ENCODE results near the gene FBXO30. TPM values are rescaled to one million over a fixed set of nuclear protein-coding genes. Genes with fewer than 3 reads are reported as not detected.
A peak's percentile ranks its signal among the peaks of the same experiment; 100 is the strongest.

FBXO30 gene
- total and polyA plus RNA-seq, 2 donors, result 2.6 to 5.7 TPM

DNA sequence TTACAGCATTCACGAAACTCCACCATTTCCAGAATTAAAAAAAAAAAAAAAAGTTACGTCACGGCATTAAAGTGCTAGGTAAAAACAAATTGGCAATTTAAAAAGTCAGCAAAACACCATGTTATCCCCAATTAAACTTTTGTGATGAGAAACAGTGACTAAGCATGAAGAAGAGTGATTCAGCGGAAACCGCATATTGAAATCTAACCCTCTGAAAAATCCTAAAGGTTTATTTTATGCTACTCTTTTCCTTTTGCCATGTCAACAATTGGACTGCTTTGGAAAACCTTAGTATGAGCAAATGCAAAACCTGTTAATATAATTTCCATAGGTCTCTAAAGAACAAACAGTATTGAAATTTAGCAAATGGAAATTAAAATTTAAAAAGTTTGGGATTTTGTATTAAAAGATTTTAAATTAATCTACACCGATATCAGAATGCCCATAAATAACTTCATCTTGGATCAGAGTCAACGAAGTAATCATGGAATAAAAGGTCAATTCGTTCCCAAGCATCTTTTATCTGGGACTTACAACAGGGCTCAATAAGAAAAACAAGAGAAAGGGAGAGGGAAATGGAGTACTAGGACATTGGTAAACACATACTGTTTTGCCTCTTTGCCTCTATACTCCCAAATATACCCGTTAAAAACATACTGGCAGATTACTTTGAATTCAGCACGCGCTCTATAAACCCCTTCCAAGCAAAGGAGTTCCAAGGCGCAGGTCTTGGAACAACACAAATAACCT lies 1.1 kb downstream of the FBXO30 start:
- Histone ChIP-seq H3K36me3 (ENCODE audit: control insufficient read depth in 2 of 2, insufficient read depth in 2 of 2, low read length in 1 of 2) (no peaks in the 10 kb centered on the region), H3K27ac (ENCODE audit: low read depth in 1 of 2, low read length in 1 of 2) (peak overlapping the region in 1 of 2 donors; percentile 32), H3K9me3 (ENCODE audit: control insufficient read depth in 2 of 2, insufficient read depth in 1 of 2, low read length in 1 of 2) (no peaks in the 10 kb centered on the region), H3K4me1 (ENCODE audit: control insufficient read depth in 2 of 2, insufficient read depth in 2 of 2, low read length in 2 of 2) (peaks cover 0 to 7% of the 10 kb centered on the region in 2 donors), H3K27me3 (ENCODE audit: control insufficient read depth in 2 of 2, insufficient read depth in 1 of 2, low read length in 1 of 2) (no peaks in the 10 kb centered on the region), H3K4me3 (ENCODE audit: low read length in 2 of 2) (peak overlapping the region; percentile 86 to 95)
- WGBS, result 14% methylated on average over 12 of the region's 12 CpGs
- DNase-seq (ENCODE audit: low read depth in 6 of 9, low spot score in 9 of 9), result peak in 5 of 9 donors; percentile 26 to 64 (median 43)

GRCh38 chr6:145811741-145812140 lies 2.9 kb downstream of the FBXO30 start:
- peaks cover 0 to 7% of the 10 kb centered on the region in 2 donors for H3K4me1 ChIP-seq (ENCODE audit: control insufficient read depth in 2 of 2, insufficient read depth in 2 of 2, low read length in 2 of 2)
- no peak overlapping the region for H3K4me3 ChIP-seq (ENCODE audit: low read length in 2 of 2)
- no peak overlapping the region for H3K27ac ChIP-seq (ENCODE audit: low read depth in 1 of 2, low read length in 1 of 2)

DNA sequence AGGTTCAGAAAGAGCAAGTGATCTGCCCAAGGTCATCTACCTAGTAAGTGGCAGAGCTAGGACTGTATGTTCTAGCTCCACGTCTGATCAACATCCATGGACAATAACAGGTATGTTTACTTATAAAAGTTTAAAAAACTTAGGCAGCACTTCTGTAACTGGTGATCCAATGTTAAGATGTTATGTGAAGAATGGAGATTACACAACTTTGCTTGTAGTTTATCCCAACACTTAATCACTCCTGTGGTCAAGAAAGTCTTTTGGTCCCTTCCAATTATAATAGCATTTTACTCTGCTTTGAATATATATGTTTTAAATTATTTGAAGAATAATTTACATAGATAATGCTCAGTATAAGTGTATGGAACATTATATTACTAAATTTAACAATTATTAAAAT lies 4.8 kb downstream of the FBXO30 start:
- WGBS, result 98% methylated on average over 1 of the region's 1 CpG
- no peak for DNase-seq (ENCODE audit: low read depth in 6 of 9, low spot score in 9 of 9)
- Histone ChIP-seq H3K36me3 (ENCODE audit: control insufficient read depth in 2 of 2, insufficient read depth in 2 of 2, low read length in 1 of 2) (peaks cover 0 to 1% of the 10 kb centered on the region in 2 donors), H3K9me3 (ENCODE audit: control insufficient read depth in 2 of 2, insufficient read depth in 1 of 2, low read length in 1 of 2) (no peaks in the 10 kb centered on the region), H3K27me3 (ENCODE audit: control insufficient read depth in 2 of 2, insufficient read depth in 1 of 2, low read length in 1 of 2) (no peaks in the 10 kb centered on the region), H3K4me3 (ENCODE audit: low read length in 2 of 2) (no peak overlapping the region), H3K4me1 (ENCODE audit: control insufficient read depth in 2 of 2, insufficient read depth in 2 of 2, low read length in 2 of 2) (no peaks in the 10 kb centered on the region), H3K27ac (ENCODE audit: low read depth in 1 of 2, low read length in 1 of 2) (no peak overlapping the region)

More at GRCh38 chr6:145811741-145812140, 2.9 kb downstream of the FBXO30 start:
- WGBS, result 100% methylated on average over 1 of the region's 1 CpG
- no peaks in the 10 kb centered on the region for H3K27me3 ChIP-seq (ENCODE audit: control insufficient read depth in 2 of 2, insufficient read depth in 1 of 2, low read length in 1 of 2)
- no peaks in the 10 kb centered on the region for H3K36me3 ChIP-seq (ENCODE audit: control insufficient read depth in 2 of 2, insufficient read depth in 2 of 2, low read length in 1 of 2)
- H3K9me3 ChIP-seq (ENCODE audit: control insufficient read depth in 2 of 2, insufficient read depth in 1 of 2, low read length in 1 of 2), result no peaks in the 10 kb centered on the region
- no peak for DNase-seq (ENCODE audit: low read depth in 6 of 9, low spot score in 9 of 9)

DNA sequence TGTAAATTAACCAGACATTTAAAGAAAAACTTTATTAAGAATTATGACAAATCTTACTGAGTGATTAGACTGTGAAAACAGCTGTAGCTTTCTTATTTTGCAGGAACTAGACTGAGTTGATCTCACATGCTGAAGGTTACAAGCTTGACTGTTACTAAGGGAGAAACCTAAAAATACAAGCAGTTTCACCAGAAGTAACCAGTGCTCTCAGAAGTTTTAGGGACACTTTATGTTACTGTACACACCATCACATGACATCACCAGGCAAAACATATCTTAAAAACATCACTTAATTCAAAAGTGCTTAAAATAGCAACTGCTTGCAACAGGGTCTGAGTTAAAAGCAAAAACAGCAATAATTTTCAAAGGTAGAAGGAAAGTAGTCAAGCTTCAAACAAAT lies 5.4 kb downstream of the FBXO30 start:
- H3K27me3 ChIP-seq (ENCODE audit: control insufficient read depth in 2 of 2, insufficient read depth in 1 of 2, low read length in 1 of 2), result no peaks in the 10 kb centered on the region
- no peak overlapping the region for H3K4me3 ChIP-seq (ENCODE audit: low read length in 2 of 2)
- H3K9me3 ChIP-seq (ENCODE audit: control insufficient read depth in 2 of 2, insufficient read depth in 1 of 2, low read length in 1 of 2), result no peaks in the 10 kb centered on the region
- H3K36me3 ChIP-seq (ENCODE audit: control insufficient read depth in 2 of 2, insufficient read depth in 2 of 2, low read length in 1 of 2), result peaks cover 0 to 3% of the 10 kb centered on the region in 2 donors
- H3K27ac ChIP-seq (ENCODE audit: low read depth in 1 of 2, low read length in 1 of 2), result no peak overlapping the region
- no peaks in the 10 kb centered on the region for H3K4me1 ChIP-seq (ENCODE audit: control insufficient read depth in 2 of 2, insufficient read depth in 2 of 2, low read length in 2 of 2)
- DNase-seq (ENCODE audit: low read depth in 6 of 9, low spot score in 9 of 9), result no peak

DNA sequence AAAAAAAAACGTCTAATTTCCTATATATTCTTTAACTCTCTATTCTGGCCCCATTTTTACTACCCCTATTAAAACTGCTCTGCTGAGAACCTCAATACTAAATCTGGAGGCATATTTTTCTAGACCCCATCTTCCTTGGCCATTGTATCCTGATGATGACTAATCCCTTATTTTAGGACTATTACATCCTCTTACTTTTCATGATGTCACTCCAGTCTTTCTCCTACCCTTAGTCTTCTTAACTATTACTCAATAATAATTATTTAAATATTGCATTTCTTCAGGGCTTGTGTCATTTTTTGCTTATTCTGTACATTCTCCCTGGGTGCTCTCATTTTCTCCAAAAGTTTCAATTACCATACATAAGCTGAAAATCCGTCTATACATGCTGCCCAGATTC lies 6.4 kb downstream of the FBXO30 start:
- Histone ChIP-seq H3K27me3 (ENCODE audit: control insufficient read depth in 2 of 2, insufficient read depth in 1 of 2, low read length in 1 of 2) (no peaks in the 10 kb centered on the region), H3K36me3 (ENCODE audit: control insufficient read depth in 2 of 2, insufficient read depth in 2 of 2, low read length in 1 of 2) (peaks cover 0 to 3% of the 10 kb centered on the region in 2 donors), H3K4me1 (ENCODE audit: control insufficient read depth in 2 of 2, insufficient read depth in 2 of 2, low read length in 2 of 2) (no peaks in the 10 kb centered on the region), H3K4me3 (ENCODE audit: low read length in 2 of 2) (no peak overlapping the region), H3K9me3 (ENCODE audit: control insufficient read depth in 2 of 2, insufficient read depth in 1 of 2, low read length in 1 of 2) (no peaks in the 10 kb centered on the region), H3K27ac (ENCODE audit: low read depth in 1 of 2, low read length in 1 of 2) (no peak overlapping the region)
- WGBS, result 97% methylated on average over 2 of the region's 2 CpGs
- no peak for DNase-seq (ENCODE audit: low read depth in 6 of 9, low spot score in 9 of 9)

GRCh38 chr6:145802141-145802540 lies 12.5 kb downstream of the FBXO30 start:
- DNase-seq (ENCODE audit: low read depth in 6 of 9, low spot score in 9 of 9), result no peak
- Histone ChIP-seq H3K4me1 (ENCODE audit: control insufficient read depth in 2 of 2, insufficient read depth in 2 of 2, low read length in 2 of 2) (no peaks in the 10 kb centered on the region), H3K27ac (ENCODE audit: low read depth in 1 of 2, low read length in 1 of 2) (no peak overlapping the region), H3K9me3 (ENCODE audit: control insufficient read depth in 2 of 2, insufficient read depth in 1 of 2, low read length in 1 of 2) (no peaks in the 10 kb centered on the region), H3K27me3 (ENCODE audit: control insufficient read depth in 2 of 2, insufficient read depth in 1 of 2, low read length in 1 of 2) (no peaks in the 10 kb centered on the region), H3K4me3 (ENCODE audit: low read length in 2 of 2) (no peak overlapping the region), H3K36me3 (ENCODE audit: control insufficient read depth in 2 of 2, insufficient read depth in 2 of 2, low read length in 1 of 2) (peaks cover 0 to 3% of the 10 kb centered on the region in 2 donors)
- 99% methylated on average over 5 of the region's 5 CpGs for WGBS

- WGBS, result 98% methylated on average over 6 of the region's 6 CpGs
- H3K4me3 ChIP-seq (ENCODE audit: low read length in 2 of 2), result no peak overlapping the region
- H3K4me1 ChIP-seq (ENCODE audit: control insufficient read depth in 2 of 2, insufficient read depth in 2 of 2, low read length in 2 of 2), result no peaks in the 10 kb centered on the region
- no peak overlapping the region for H3K27ac ChIP-seq (ENCODE audit: low read depth in 1 of 2, low read length in 1 of 2)
- DNase-seq (ENCODE audit: low read depth in 6 of 9, low spot score in 9 of 9), result no peak
- peaks cover 0 to 3% of the 10 kb centered on the region in 2 donors for H3K36me3 ChIP-seq (ENCODE audit: control insufficient read depth in 2 of 2, insufficient read depth in 2 of 2, low read length in 1 of 2)
- no peaks in the 10 kb centered on the region for H3K27me3 ChIP-seq (ENCODE audit: control insufficient read depth in 2 of 2, insufficient read depth in 1 of 2, low read length in 1 of 2)
- H3K9me3 ChIP-seq (ENCODE audit: control insufficient read depth in 2 of 2, insufficient read depth in 1 of 2, low read length in 1 of 2), result no peaks in the 10 kb centered on the region
Measured at GRCh38 chr6:145801021-145801420, 13.6 kb downstream of the FBXO30 start.

- no peak for DNase-seq (ENCODE audit: low read depth in 6 of 9, low spot score in 9 of 9)
- 93% methylated on average over 2 of the region's 2 CpGs for WGBS
- H3K36me3 ChIP-seq (ENCODE audit: control insufficient read depth in 2 of 2, insufficient read depth in 2 of 2, low read length in 1 of 2), result no peaks in the 10 kb centered on the region
- H3K4me1 ChIP-seq (ENCODE audit: control insufficient read depth in 2 of 2, insufficient read depth in 2 of 2, low read length in 2 of 2), result no peaks in the 10 kb centered on the region
- no peaks in the 10 kb centered on the region for H3K27me3 ChIP-seq (ENCODE audit: control insufficient read depth in 2 of 2, insufficient read depth in 1 of 2, low read length in 1 of 2)
- H3K4me3 ChIP-seq (ENCODE audit: low read length in 2 of 2), result no peak overlapping the region
- no peak overlapping the region for H3K27ac ChIP-seq (ENCODE audit: low read depth in 1 of 2, low read length in 1 of 2)
- H3K9me3 ChIP-seq (ENCODE audit: control insufficient read depth in 2 of 2, insufficient read depth in 1 of 2, low read length in 1 of 2), result no peaks in the 10 kb centered on the region
Measured at GRCh38 chr6:145798530-145798929, 16.1 kb downstream of the FBXO30 start.

- H3K36me3 ChIP-seq (ENCODE audit: control insufficient read depth in 2 of 2, insufficient read depth in 2 of 2, low read length in 1 of 2), result no peaks in the 10 kb centered on the region
- DNase-seq (ENCODE audit: low read depth in 6 of 9, low spot score in 9 of 9), result no peak
- H3K27ac ChIP-seq (ENCODE audit: low read depth in 1 of 2, low read length in 1 of 2), result no peak overlapping the region
- H3K27me3 ChIP-seq (ENCODE audit: control insufficient read depth in 2 of 2, insufficient read depth in 1 of 2, low read length in 1 of 2), result no peaks in the 10 kb centered on the region
- WGBS, result 94% methylated on average over 3 of the region's 3 CpGs
- no peaks in the 10 kb centered on the region for H3K4me1 ChIP-seq (ENCODE audit: control insufficient read depth in 2 of 2, insufficient read depth in 2 of 2, low read length in 2 of 2)
- H3K4me3 ChIP-seq (ENCODE audit: low read length in 2 of 2), result no peak overlapping the region
- peaks cover 0 to 8% of the 10 kb centered on the region in 2 donors for H3K9me3 ChIP-seq (ENCODE audit: control insufficient read depth in 2 of 2, insufficient read depth in 1 of 2, low read length in 1 of 2)
Measured at GRCh38 chr6:145789443-145789842, 25.2 kb downstream of the FBXO30 start.

Measured in thymus (tissue), 11 donors.